GM10248 (cell line): ENCODE measurements around the gene HMCN1.

ENCODE experiments used
- CTCF ChIA-PET: fragments of 300-600 bp; sonication (Branson Sonifier 250); formaldehyde crosslinking; extraction: SDS; loops from one replicate; lab custom pipeline; 2021; ENCODE audit warnings: antibody characterized with exemption; lab: Yijun Ruan, JAX
- POLR2A ChIA-PET: fragments of 350-650 bp; sonication (Branson Sonifier 250); formaldehyde crosslinking; extraction: SDS; loops from one replicate; lab custom pipeline; 2020; ENCODE audit warnings: antibody characterized with exemption; lab: Yijun Ruan, JAX
- DNase-seq: peaks from one replicate; pipeline ENCODE4 v3.0.0; 2012; ENCODE audit errors: extremely low spot score
- CTCF ChIP-seq: IDR thresholded peaks from 2 replicates; pipeline ENCODE4 v1.5.1; 2012; ENCODE audit warnings: mild to moderate bottlenecking, low read depth; ENCODE audit errors: extremely low read depth, missing control alignments, control extremely low read depth

The HMCN1 gene

GRCh38 chr1:186026946-186027345, 292.8 kb downstream of the HMCN1 start:
- ChIA-PET POLR2A (no interaction called here), CTCF (no interaction called here)
- no peak for TF ChIP-seq CTCF
- DNase-seq, result no peak

- no peak for TF ChIP-seq CTCF
- ChIA-PET POLR2A (no interaction called here), CTCF (no interaction called here)
- DNase-seq, result no peak
Measured at GRCh38 chr1:186027621-186028020, 293.4 kb downstream of the HMCN1 start.

- no peak for DNase-seq
- CTCF ChIA-PET, result no interaction called here
- POLR2A ChIA-PET, result no interaction called here
- TF ChIP-seq CTCF, result no peak
Measured at GRCh38 chr1:186030453-186030852, 296.3 kb downstream of the HMCN1 start.

GRCh38 chr1:186033847-186034271, 299.7 kb downstream of the HMCN1 start:
- CTCF ChIA-PET, result interaction anchor here (1.1 to 1.7 kb wide), 3 partner anchors 9 to 17 kb away, joined by 3 to 4 read pairs (median 3); no protein-coding TSS in a partner anchor
- no peak for TF ChIP-seq CTCF
- no peak for DNase-seq
- POLR2A ChIA-PET, result no interaction called here

- no peak for TF ChIP-seq CTCF
- POLR2A ChIA-PET, result no interaction called here
- DNase-seq, result no peak
- CTCF ChIA-PET, result interaction anchor here (1.2 kb wide), 1 partner anchor 8 kb away, joined by 3 read pairs; no protein-coding TSS in a partner anchor
Measured at GRCh38 chr1:186042230-186042629, 308.0 kb downstream of the HMCN1 start.

GRCh38 chr1:186043296-186043695, 309.1 kb downstream of the HMCN1 start:
- TF ChIP-seq CTCF, result no peak
- CTCF ChIA-PET, result interaction anchor here (0.8 to 1.2 kb wide), 2 partner anchors 9 to 11 kb away, joined by 3 read pairs; no protein-coding TSS in a partner anchor
- DNase-seq, result no peak

More at GRCh38 chr1:186043296-186043695, 309.1 kb downstream of the HMCN1 start:
- POLR2A ChIA-PET, result no interaction called here
